Measurements from ENCODE around the gene SSH3.

SSH3 gene

GRCh38 chr11:67349928-67350465, 46.7 kb downstream of the SSH3 start:
- Histone ChIP-seq H2AFZ (ENCODE audit: low read depth, low read length, severe bottlenecking) (no peak overlapping the region), H4K20me1 (ENCODE audit: low read depth, low read length) (no peaks in the 10 kb centered on the region), H3K79me2 (ENCODE audit: insufficient read depth, low read length) (no peaks in the 10 kb centered on the region), H3K4me2 (ENCODE audit: low read depth, low read length, poor library complexity, severe bottlenecking) (no peak overlapping the region), H3F3A (ENCODE audit: insufficient read depth) (peaks cover 14% of the 10 kb centered on the region), H3K4me3 (ENCODE audit: insufficient read depth, low read length, poor library complexity, severe bottlenecking) (no peak overlapping the region), H3K36me3 (ENCODE audit: low read length) (no peaks in the 10 kb centered on the region), H3K9me3 (ENCODE audit: insufficient read depth, low read length) (no peaks in the 10 kb centered on the region), H3K9me2 (replicated peaks; ENCODE audit: insufficient read depth, low read length) (no peaks in the 10 kb centered on the region), H3K27me3 (ENCODE audit: low read length) (no peaks in the 10 kb centered on the region), H3K27ac (ENCODE audit: low read depth, low read length) (no peak overlapping the region), H3K9ac (ENCODE audit: low read length) (no peak overlapping the region)
- TF ChIP-seq EZH2phosphoT487 (conservative IDR thresholded peaks at IDR 0.05; ENCODE audit: low read length) (no peak), CTCF (IDR thresholded peaks at IDR 0.05; ENCODE audit: insufficient read depth, low read length, poor library complexity, severe bottlenecking) (no peak)

- TF ChIP-seq EZH2phosphoT487 (conservative IDR thresholded peaks at IDR 0.05; ENCODE audit: low read length) (no peak), CTCF (IDR thresholded peaks at IDR 0.05; ENCODE audit: insufficient read depth, low read length, poor library complexity, severe bottlenecking) (peak; percentile 76)
- Histone ChIP-seq H3K79me2 (ENCODE audit: insufficient read depth, low read length) (no peaks in the 10 kb centered on the region), H4K20me1 (ENCODE audit: low read depth, low read length) (no peaks in the 10 kb centered on the region), H3K36me3 (ENCODE audit: low read length) (no peaks in the 10 kb centered on the region), H3K9me3 (ENCODE audit: insufficient read depth, low read length) (no peaks in the 10 kb centered on the region), H3K9me2 (replicated peaks; ENCODE audit: insufficient read depth, low read length) (no peaks in the 10 kb centered on the region), H3K4me2 (ENCODE audit: low read depth, low read length, poor library complexity, severe bottlenecking) (peak overlapping the region; percentile 79), H2AFZ (ENCODE audit: low read depth, low read length, severe bottlenecking) (no peak overlapping the region), H3F3A (ENCODE audit: insufficient read depth) (peaks cover 24% of the 10 kb centered on the region), H3K9ac (ENCODE audit: low read length) (peak overlapping the region; percentile 14; the same call in 1 of the 2 replicates), H3K27ac (ENCODE audit: low read depth, low read length) (peak overlapping the region; percentile 96), H3K27me3 (ENCODE audit: low read length) (no peaks in the 10 kb centered on the region), H3K4me3 (ENCODE audit: insufficient read depth, low read length, poor library complexity, severe bottlenecking) (no peak overlapping the region)
Measured at GRCh38 chr11:67351275-67352005, 48.1 kb downstream of the SSH3 start.

GRCh38 chr11:67352546-67353316, 49.4 kb downstream of the SSH3 start:
- H3K9ac ChIP-seq (ENCODE audit: low read length), result peak overlapping the region; percentile 86
- no peaks in the 10 kb centered on the region for H4K20me1 ChIP-seq (ENCODE audit: low read depth, low read length)
- no peaks in the 10 kb centered on the region for H3K9me2 ChIP-seq (replicated peaks; ENCODE audit: insufficient read depth, low read length)
- H3K79me2 ChIP-seq (ENCODE audit: insufficient read depth, low read length), result no peaks in the 10 kb centered on the region
- H3K27ac ChIP-seq (ENCODE audit: low read depth, low read length), result peak overlapping the region; percentile 96
- no peak overlapping the region for H2AFZ ChIP-seq (ENCODE audit: low read depth, low read length, severe bottlenecking)
- H3K4me2 ChIP-seq (ENCODE audit: low read depth, low read length, poor library complexity, severe bottlenecking), result peak overlapping the region; percentile 79
- no peaks in the 10 kb centered on the region for H3K36me3 ChIP-seq (ENCODE audit: low read length)
- H3K27me3 ChIP-seq (ENCODE audit: low read length), result no peaks in the 10 kb centered on the region
- TF ChIP-seq EZH2phosphoT487 (conservative IDR thresholded peaks at IDR 0.05; ENCODE audit: low read length), result no peak
- no peak for TF ChIP-seq CTCF (IDR thresholded peaks at IDR 0.05; ENCODE audit: insufficient read depth, low read length, poor library complexity, severe bottlenecking)
- H3K4me3 ChIP-seq (ENCODE audit: insufficient read depth, low read length, poor library complexity, severe bottlenecking), result peak overlapping the region; percentile 59
- H3F3A ChIP-seq (ENCODE audit: insufficient read depth), result peaks cover 24% of the 10 kb centered on the region
- no peaks in the 10 kb centered on the region for H3K9me3 ChIP-seq (ENCODE audit: insufficient read depth, low read length)

All from SU-DHL-6 (cell line).